GM18909 (cell line): ENCODE measurements around the gene CCDC186.

Experiments
- ATAC-seq: cut with Tn5 transposase; IDR thresholded peaks from one replicate; pipeline ENCODE4 v1.9.1; 2021; ENCODE audit warnings: mild to moderate bottlenecking; ENCODE audit not compliant: unreplicated experiment, poor library complexity

CCDC186 gene

GRCh38 chr10:114173921-114174694 is at the start of gene CCDC186:
CCDC186 (minus strand) TSS chr10:114174203; CDS start chr10:114163268, 10,935 bp downstream.
- peak; percentile 99 for ATAC-seq

GRCh38 chr10:114223066-114223465 is 49.1 kb upstream of the CCDC186 start:
- ATAC-seq = no peak

- no peak for ATAC-seq
Observed at GRCh38 chr10:114221235-114221634, 47.2 kb upstream of the CCDC186 start.

GRCh38 chr10:114220281-114220680 is 46.3 kb upstream of the CCDC186 start:
- no peak for ATAC-seq

- ATAC-seq = no peak
Observed at GRCh38 chr10:114215033-114215432, 41.0 kb upstream of the CCDC186 start.

GRCh38 chr10:114212153-114212552 is 38.1 kb upstream of the CCDC186 start:
- no peak for ATAC-seq

- no peak for ATAC-seq
Observed at GRCh38 chr10:114208351-114208750, 34.3 kb upstream of the CCDC186 start.

GRCh38 chr10:114207349-114207748 is 33.3 kb upstream of the CCDC186 start:
- no peak for ATAC-seq

GRCh38 chr10:114206902-114207301 is 32.9 kb upstream of the CCDC186 start:
- ATAC-seq = no peak

- no peak for ATAC-seq
Observed at GRCh38 chr10:114202812-114203211, 28.8 kb upstream of the CCDC186 start.

- no peak for ATAC-seq
Observed at GRCh38 chr10:114199239-114199638, 25.2 kb upstream of the CCDC186 start.

- ATAC-seq = peak; percentile 92
Observed at GRCh38 chr10:114195079-114195478, 21.1 kb upstream of the CCDC186 start.

GRCh38 chr10:114189700-114190099 is 15.7 kb upstream of the CCDC186 start:
- no peak for ATAC-seq

- no peak for ATAC-seq
Observed at GRCh38 chr10:114188900-114189299, 14.9 kb upstream of the CCDC186 start.

- peak; percentile 59 for ATAC-seq
Observed at GRCh38 chr10:114188001-114188400, 14.0 kb upstream of the CCDC186 start.

- ATAC-seq = no peak
Observed at GRCh38 chr10:114184276-114184675, 10.3 kb upstream of the CCDC186 start.

- no peak for ATAC-seq
Observed at GRCh38 chr10:114183563-114183962, 9.6 kb upstream of the CCDC186 start.

- no peak for ATAC-seq
Observed at GRCh38 chr10:114181971-114182370, 8.0 kb upstream of the CCDC186 start.

GRCh38 chr10:114180937-114181336 is 6.9 kb upstream of the CCDC186 start:
- ATAC-seq = no peak

- no peak for ATAC-seq
Observed at GRCh38 chr10:114179747-114180146, 5.7 kb upstream of the CCDC186 start.

- ATAC-seq = no peak
Observed at GRCh38 chr10:114179148-114179547, 5.1 kb upstream of the CCDC186 start, which contains the start of gene TDRD1. TDRD1 (plus strand) TSS chr10:114179353; CDS start chr10:114187832, 8,479 bp downstream.

GRCh38 chr10:114176511-114176910 is 2.5 kb upstream of the CCDC186 start:
- ATAC-seq = no peak
